Measurements from ENCODE around the gene PPFIBP2.
A peak's percentile ranks its signal among the peaks of the same experiment; 100 is the strongest.
"Not testable (repeated sequence)": the region's sequence is repeated elsewhere in the genome, so short reads cannot be mapped to it uniquely, and the experiment has no call there.

PPFIBP2 gene

GRCh38 chr11:7500251-7500650 is 13.5 kb upstream of the PPFIBP2 start:
- DNase-seq: no peak

- no peak for DNase-seq
Measured at GRCh38 chr11:7501251-7501650, 12.5 kb upstream of the PPFIBP2 start.

- DNase-seq: no peak
Measured at GRCh38 chr11:7501894-7502293, 11.9 kb upstream of the PPFIBP2 start.

GRCh38 chr11:7506243-7506642 is 7.6 kb upstream of the PPFIBP2 start:
- no peak for DNase-seq

- DNase-seq: no peak
Measured at GRCh38 chr11:7508087-7508486, 5.7 kb upstream of the PPFIBP2 start.

- DNase-seq: no peak
Measured at GRCh38 chr11:7509966-7510365, 3.8 kb upstream of the PPFIBP2 start.

GRCh38 chr11:7511401-7511800 is 2.4 kb upstream of the PPFIBP2 start:
- no peak for DNase-seq

- peak in 1 of 2 experiments; percentile 55 for DNase-seq
Measured at GRCh38 chr11:7512525-7513233, 1.1 kb upstream of the PPFIBP2 start.

GRCh38 chr11:7514099-7514591 is 346 bp downstream of the PPFIBP2 start:
- DNase-seq: peak in 1 of 2 experiments; percentile 72

- DNase-seq: no peak
Measured at GRCh38 chr11:7515447-7515886, 1.7 kb downstream of the PPFIBP2 start.

GRCh38 chr11:7516475-7516874 is 2.7 kb downstream of the PPFIBP2 start:
- no peak for DNase-seq

- not testable (repeated sequence) for DNase-seq
Measured at GRCh38 chr11:7517743-7518142, 3.9 kb downstream of the PPFIBP2 start.

GRCh38 chr11:7518811-7519562 is 5.2 kb downstream of the PPFIBP2 start:
- no peak for DNase-seq

- no peak for DNase-seq
Measured at GRCh38 chr11:7520011-7520942, 6.5 kb downstream of the PPFIBP2 start.

GRCh38 chr11:7520981-7521487 is 7.2 kb downstream of the PPFIBP2 start:
- no peak for DNase-seq

GRCh38 chr11:7522121-7522520 is 8.3 kb downstream of the PPFIBP2 start:
- DNase-seq: no peak

- DNase-seq: no peak
Measured at GRCh38 chr11:7522546-7522945, 8.7 kb downstream of the PPFIBP2 start.

- DNase-seq: no peak
Measured at GRCh38 chr11:7523416-7524210, 9.8 kb downstream of the PPFIBP2 start.

- peak; percentile 90 for DNase-seq
Measured at GRCh38 chr11:7524462-7525235, 10.8 kb downstream of the PPFIBP2 start.

- no peak for DNase-seq
Measured at GRCh38 chr11:7525424-7525823, 11.6 kb downstream of the PPFIBP2 start.

GRCh38 chr11:7527029-7527428 is 13.2 kb downstream of the PPFIBP2 start:
- DNase-seq: no peak

All from NCI-H526 (cell line).